HFFc6 (cell line): ENCODE data around the gene PODXL2. TPM values are rescaled to one million over a fixed set of nuclear protein-coding genes. Genes with fewer than 3 reads are reported as not detected.

Experiments
- DNase-seq: peaks from one replicate; pipeline ENCODE4 v3.0.0-alpha.2; 2018
- H3K27ac Mint-ChIP-seq: 2 replicates; pipeline ENCODE4 v1.8.0; 2020; ENCODE audit warnings: mild to moderate bottlenecking, mixed read lengths
- H3K27me3 Mint-ChIP-seq: 2 replicates; pipeline ENCODE4 v1.8.0; 2021; ENCODE audit warnings: mild to moderate bottlenecking, moderate library complexity, mixed read lengths; ENCODE audit not compliant: insufficient read depth
- H3K36me3 Mint-ChIP-seq: 2 replicates; pipeline ENCODE4 v1.8.0; 2021; ENCODE audit warnings: low read depth, mixed read lengths
- H3K4me1 Mint-ChIP-seq: 2 replicates; pipeline ENCODE4 v1.8.0; 2020; ENCODE audit warnings: low read depth, mixed read lengths
- H3K4me3 Mint-ChIP-seq: 2 replicates; pipeline ENCODE4 v1.8.0; 2020; ENCODE audit warnings: mild to moderate bottlenecking, moderate library complexity, mixed read lengths
- H3K9me3 Mint-ChIP-seq: 2 replicates; pipeline ENCODE4 v1.8.0; 2020; ENCODE audit warnings: mild to moderate bottlenecking, mixed read lengths
- CTCF ChIP-seq: fragments of 200-600 bp; sonication (generic); IDR thresholded peaks from 2 replicates; pipeline ENCODE4 v1.5.0; 2021; ENCODE audit warnings: antibody characterized with exemption, mild to moderate bottlenecking
- total RNA-seq, 6 experiments: library from RNA; stranded (reverse); fragmentation: NEBNext Ultra II Directional; extraction: Animal tissue kit (Norgen Biotek cat#: 25700); gene quantifications; 2 replicates in 1 of 6; 3 replicates in 5 of 6; pipeline ENCODE4 v1.2.3, GENCODE V29; 2021

PODXL2 gene
- total RNA-seq, 6 experiments from 2014 or later = 0.09 TPM; not detected in 5

GRCh38 chr3:127625821-127626220, 3.2 kb upstream of the PODXL2 start:
- Mint-ChIP-seq H3K4me3 (no peak overlapping the region), H3K27ac (no peak overlapping the region)
- no peak for TF ChIP-seq CTCF

GRCh38 chr3:127628426-127628787, 578 bp upstream of the PODXL2 start:
- TF ChIP-seq CTCF = no peak
- peaks cover 4% of the 10 kb centered on the region; the same call in 1 of the 2 replicates for H3K4me1 Mint-ChIP-seq
- peaks cover 35% of the 10 kb centered on the region for H3K27me3 Mint-ChIP-seq
- H3K9me3 Mint-ChIP-seq = no peaks in the 10 kb centered on the region
- H3K27ac Mint-ChIP-seq = no peak overlapping the region
- peaks cover 4% of the 10 kb centered on the region; the same call in 1 of the 2 replicates for H3K36me3 Mint-ChIP-seq
- H3K4me3 Mint-ChIP-seq = peak overlapping the region; percentile 20; the same call in 1 of the 2 replicates
- DNase-seq = no peak

More at GRCh38 chr3:127625821-127626220, 3.2 kb upstream of the PODXL2 start:
- H3K27me3 Mint-ChIP-seq = peaks cover 23% of the 10 kb centered on the region
- peaks cover 4% of the 10 kb centered on the region; the same call in 1 of the 2 replicates for H3K4me1 Mint-ChIP-seq
- no peaks in the 10 kb centered on the region for H3K9me3 Mint-ChIP-seq
- no peak for DNase-seq
- peaks cover 9% of the 10 kb centered on the region for H3K36me3 Mint-ChIP-seq

- H3K4me3 Mint-ChIP-seq = no peak overlapping the region
- peaks cover 4% of the 10 kb centered on the region; the same call in 1 of the 2 replicates for H3K36me3 Mint-ChIP-seq
- H3K27me3 Mint-ChIP-seq = peaks cover 35% of the 10 kb centered on the region
- H3K27ac Mint-ChIP-seq = no peak overlapping the region
- TF ChIP-seq CTCF = no peak
- DNase-seq = no peak
- peaks cover 4% of the 10 kb centered on the region; the same call in 1 of the 2 replicates for H3K4me1 Mint-ChIP-seq
- no peaks in the 10 kb centered on the region for H3K9me3 Mint-ChIP-seq
Observed at GRCh38 chr3:127629467-127630403, 750 bp downstream of the PODXL2 start.

GRCh38 chr3:127630811-127631714, 2.1 kb downstream of the PODXL2 start:
- Mint-ChIP-seq H3K27me3 (peaks cover 42% of the 10 kb centered on the region), H3K4me3 (no peak overlapping the region), H3K4me1 (peaks cover 4% of the 10 kb centered on the region; the same call in 1 of the 2 replicates), H3K36me3 (peaks cover 4% of the 10 kb centered on the region; the same call in 1 of the 2 replicates), H3K9me3 (no peaks in the 10 kb centered on the region), H3K27ac (no peak overlapping the region)
- no peak for DNase-seq
- no peak for TF ChIP-seq CTCF

- no peak for DNase-seq
- no peaks in the 10 kb centered on the region for H3K9me3 Mint-ChIP-seq
- peaks cover 41% of the 10 kb centered on the region for H3K27me3 Mint-ChIP-seq
- peaks cover 5% of the 10 kb centered on the region; the same call in 1 of the 2 replicates for H3K4me1 Mint-ChIP-seq
- H3K4me3 Mint-ChIP-seq = no peak overlapping the region
- H3K27ac Mint-ChIP-seq = no peak overlapping the region
- peaks cover 4% of the 10 kb centered on the region; the same call in 1 of the 2 replicates for H3K36me3 Mint-ChIP-seq
- TF ChIP-seq CTCF = no peak
Observed at GRCh38 chr3:127632035-127632820, 3.2 kb downstream of the PODXL2 start.
